Measurements from ENCODE around the gene PRCC. TPM values are rescaled to one million over a fixed set of nuclear protein-coding genes. Genes with fewer than 3 reads are reported as not detected.

PRCC gene
- total RNA-seq, 1 experiment from 2014 or later, result 131 TPM

- H3K4me1 Mint-ChIP-seq (ENCODE audit: insufficient read depth, unreplicated experiment), result no peaks in the 10 kb centered on the region
- BruUV-seq (replicated peaks), result no TSS peak
- no peak overlapping the region for H3K27ac Mint-ChIP-seq (ENCODE audit: low read depth, unreplicated experiment)
- H3K9me3 Mint-ChIP-seq (ENCODE audit: unreplicated experiment), result no peaks in the 10 kb centered on the region
- CTCF ChIA-PET, result interaction anchor here (0.7 to 3.2 kb wide), 10 partner anchors 19 to 127 kb away, joined by 3 to 11 read pairs (median 4); partner anchors contain the start of gene CRABP2
- DNase-seq (ENCODE audit: unreplicated experiment), result no peak
- TF ChIP-seq, protein P1, sequence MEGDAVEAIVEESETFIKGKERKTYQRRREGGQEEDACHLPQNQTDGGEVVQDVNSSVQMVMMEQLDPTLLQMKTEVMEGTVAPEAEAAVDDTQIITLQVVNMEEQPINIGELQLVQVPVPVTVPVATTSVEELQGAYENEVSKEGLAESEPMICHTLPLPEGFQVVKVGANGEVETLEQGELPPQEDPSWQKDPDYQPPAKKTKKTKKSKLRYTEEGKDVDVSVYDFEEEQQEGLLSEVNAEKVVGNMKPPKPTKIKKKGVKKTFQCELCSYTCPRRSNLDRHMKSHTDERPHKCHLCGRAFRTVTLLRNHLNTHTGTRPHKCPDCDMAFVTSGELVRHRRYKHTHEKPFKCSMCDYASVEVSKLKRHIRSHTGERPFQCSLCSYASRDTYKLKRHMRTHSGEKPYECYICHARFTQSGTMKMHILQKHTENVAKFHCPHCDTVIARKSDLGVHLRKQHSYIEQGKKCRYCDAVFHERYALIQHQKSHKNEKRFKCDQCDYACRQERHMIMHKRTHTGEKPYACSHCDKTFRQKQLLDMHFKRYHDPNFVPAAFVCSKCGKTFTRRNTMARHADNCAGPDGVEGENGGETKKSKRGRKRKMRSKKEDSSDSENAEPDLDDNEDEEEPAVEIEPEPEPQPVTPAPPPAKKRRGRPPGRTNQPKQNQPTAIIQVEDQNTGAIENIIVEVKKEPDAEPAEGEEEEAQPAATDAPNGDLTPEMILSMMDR (IDR thresholded peaks at IDR 0.05; ENCODE audit: unreplicated experiment), result no peak
- peaks cover 54% of the 10 kb centered on the region for H3K27me3 Mint-ChIP-seq (ENCODE audit: insufficient read depth, unreplicated experiment)
- H3K4me3 Mint-ChIP-seq (ENCODE audit: unreplicated experiment), result no peak overlapping the region
- no peaks in the 10 kb centered on the region for H3K36me3 Mint-ChIP-seq (ENCODE audit: insufficient read depth, unreplicated experiment)
- intact Hi-C loops (cut with micrococcal nuclease), result no loop called here
- POLR2A ChIA-PET, result no interaction called here
Observed at GRCh38 chr1:156832434-156832833, 65.1 kb downstream of the PRCC start.

DNA sequence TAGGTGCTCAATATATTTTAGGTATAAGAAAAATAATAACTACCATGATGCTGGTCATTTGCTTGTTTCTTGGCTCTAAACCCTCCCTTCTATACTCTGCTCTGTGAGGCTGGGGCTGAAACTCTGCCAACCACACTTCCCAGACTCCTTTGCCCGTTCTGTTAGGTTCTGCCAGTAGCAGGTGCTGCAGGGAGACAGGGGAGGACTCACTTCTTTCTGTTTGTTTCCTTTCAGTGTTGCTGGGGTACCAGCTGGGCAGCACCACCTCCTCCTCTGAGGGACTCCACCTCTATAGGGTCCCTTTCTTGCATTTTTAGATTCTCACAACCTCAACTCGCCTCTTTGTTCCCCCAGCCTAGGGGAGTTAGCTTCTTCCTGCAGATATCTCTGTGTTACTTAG is 66.3 kb downstream of the PRCC start:
- POLR2A ChIA-PET, result interaction anchor here (1.4 kb wide), 1 partner anchor 47 kb away, joined by 3 read pairs; no protein-coding TSS in a partner anchor
- H3K27ac Mint-ChIP-seq (ENCODE audit: low read depth, unreplicated experiment), result no peak overlapping the region
- H3K36me3 Mint-ChIP-seq (ENCODE audit: insufficient read depth, unreplicated experiment), result no peaks in the 10 kb centered on the region
- peaks cover 54% of the 10 kb centered on the region for H3K27me3 Mint-ChIP-seq (ENCODE audit: insufficient read depth, unreplicated experiment)
- no peak for DNase-seq (ENCODE audit: unreplicated experiment)
- intact Hi-C loops (cut with micrococcal nuclease), result no loop called here
- no peak overlapping the region for H3K4me3 Mint-ChIP-seq (ENCODE audit: unreplicated experiment)
- H3K9me3 Mint-ChIP-seq (ENCODE audit: unreplicated experiment), result no peaks in the 10 kb centered on the region
- H3K4me1 Mint-ChIP-seq (ENCODE audit: insufficient read depth, unreplicated experiment), result no peaks in the 10 kb centered on the region
- BruUV-seq (replicated peaks), result no TSS peak
- TF ChIP-seq, protein P1 (IDR thresholded peaks at IDR 0.05; ENCODE audit: unreplicated experiment), result no peak
- CTCF ChIA-PET, result interaction anchor here (0.6 to 2.1 kb wide), 10 partner anchors 20 to 134 kb away, joined by 3 to 18 read pairs (median 5); partner anchors contain the start of gene NTRK1

- H3K27ac Mint-ChIP-seq (ENCODE audit: low read depth, unreplicated experiment), result no peak overlapping the region
- no peak overlapping the region for H3K4me3 Mint-ChIP-seq (ENCODE audit: unreplicated experiment)
- peaks cover 54% of the 10 kb centered on the region for H3K27me3 Mint-ChIP-seq (ENCODE audit: insufficient read depth, unreplicated experiment)
- TF ChIP-seq, protein P1 (IDR thresholded peaks at IDR 0.05; ENCODE audit: unreplicated experiment), result no peak
- no peaks in the 10 kb centered on the region for H3K9me3 Mint-ChIP-seq (ENCODE audit: unreplicated experiment)
- POLR2A ChIA-PET, result interaction anchor here (0.9 to 1.4 kb wide), 2 partner anchors 26 to 48 kb away, joined by 3 to 4 read pairs; no protein-coding TSS in a partner anchor
- no peaks in the 10 kb centered on the region for H3K36me3 Mint-ChIP-seq (ENCODE audit: insufficient read depth, unreplicated experiment)
- intact Hi-C loops (cut with micrococcal nuclease), result no loop called here
- CTCF ChIA-PET, result interaction anchor here (0.6 to 2.1 kb wide), 8 partner anchors 20 to 133 kb away, joined by 3 to 18 read pairs (median 6); partner anchors contain the start of gene NTRK1
- DNase-seq (ENCODE audit: unreplicated experiment), result no peak
- H3K4me1 Mint-ChIP-seq (ENCODE audit: insufficient read depth, unreplicated experiment), result no peaks in the 10 kb centered on the region
- no TSS peak for BruUV-seq (replicated peaks)
Observed at GRCh38 chr1:156834322-156834721, 67.0 kb downstream of the PRCC start.

- CTCF ChIA-PET, result interaction anchor here (0.6 to 7.5 kb wide), 11 partner anchors 10 to 321 kb away, joined by 3 to 353 read pairs (median 45); partner anchors contain the start of genes INSRR and NTRK1
- POLR2A ChIA-PET, result no interaction called here
- no TSS peak for BruUV-seq (replicated peaks)
- Mint-ChIP-seq H3K4me3 (ENCODE audit: unreplicated experiment) (no peak overlapping the region), H3K27ac (ENCODE audit: low read depth, unreplicated experiment) (no peak overlapping the region), H3K27me3 (ENCODE audit: insufficient read depth, unreplicated experiment) (peaks cover 49% of the 10 kb centered on the region), H3K9me3 (ENCODE audit: unreplicated experiment) (no peaks in the 10 kb centered on the region), H3K4me1 (ENCODE audit: insufficient read depth, unreplicated experiment) (no peaks in the 10 kb centered on the region), H3K36me3 (ENCODE audit: insufficient read depth, unreplicated experiment) (no peaks in the 10 kb centered on the region)
- TF ChIP-seq, protein P1 (IDR thresholded peaks at IDR 0.05; ENCODE audit: unreplicated experiment), result no peak
- no peak for DNase-seq (ENCODE audit: unreplicated experiment)
- intact Hi-C loops (cut with micrococcal nuclease), result no loop called here
Observed at GRCh38 chr1:156836041-156836654, 68.8 kb downstream of the PRCC start.

All from MCF 10A (cell line).